Calu3 (cell line): ENCODE results near the gene COG3. TPM values are rescaled to one million over a fixed set of nuclear protein-coding genes. Genes with fewer than 3 reads are reported as not detected.

Experiments
- BruUV-seq: library from RNA; stranded (reverse); fragments of 400-500 nt; replicated peaks from 2 replicates; lab custom pipeline; 2021; lab: Mats Ljungman, UMichigan
- CTCF ChIA-PET: fragments of 300-600 bp; sonication (Branson Sonifier 250); formaldehyde crosslinking; loops from one replicate; lab custom pipeline; 2022; ENCODE audit warnings: antibody characterized with exemption; lab: Charles Lee
- DNase-seq: peaks from one replicate; pipeline ENCODE4 v3.0.0; 2022
- H3K27ac Mint-ChIP-seq: one replicate; pipeline ENCODE4 v1.8.0; 2022; ENCODE audit warnings: mixed read lengths; ENCODE audit not compliant: unreplicated experiment
- H3K27me3 Mint-ChIP-seq: one replicate; pipeline ENCODE4 v1.8.0; 2022; ENCODE audit warnings: mixed read lengths; ENCODE audit not compliant: unreplicated experiment
- H3K36me3 Mint-ChIP-seq: one replicate; pipeline ENCODE4 v1.8.0; 2022; ENCODE audit warnings: mild to moderate bottlenecking, moderate library complexity, mixed read lengths; ENCODE audit not compliant: insufficient read depth, unreplicated experiment
- H3K4me1 Mint-ChIP-seq: one replicate; pipeline ENCODE4 v1.8.0; 2022; ENCODE audit warnings: mild to moderate bottlenecking, low read depth, mixed read lengths; ENCODE audit not compliant: unreplicated experiment
- H3K4me3 Mint-ChIP-seq: one replicate; pipeline ENCODE4 v1.8.0; 2022; ENCODE audit warnings: mild to moderate bottlenecking, low read depth, moderate library complexity, mixed read lengths; ENCODE audit not compliant: unreplicated experiment
- H3K9me3 Mint-ChIP-seq: one replicate; pipeline ENCODE4 v1.8.0; 2022; ENCODE audit warnings: low read depth, mixed read lengths; ENCODE audit not compliant: unreplicated experiment
- CTCF ChIP-seq: fragments of 200-600 bp; IDR thresholded peaks from one replicate; pipeline ENCODE4 v1.8.0; 2022; ENCODE audit warnings: antibody characterized with exemption; ENCODE audit not compliant: unreplicated experiment
- intact Hi-C: fragments of 100-400 bp; cut with micrococcal nuclease; formaldehyde crosslinking; loops from one replicate; pipeline ENCODE4 v1.10.0; 2022; ENCODE audit not compliant: unreplicated experiment
- total RNA-seq: library from RNA; stranded (reverse); gene quantifications from 2 replicates; pipeline ENCODE4 v1.2.3, GENCODE V29; 2022

COG3 gene
- total RNA-seq, 1 experiment from 2014 or later, result 21.6 TPM

- BruUV-seq, result no TSS peak
- DNase-seq, result no peak
- TF ChIP-seq CTCF, result no peak
- CTCF ChIA-PET, result no interaction called here
- Mint-ChIP-seq H3K4me1 (no peaks in the 10 kb centered on the region), H3K27me3 (no peaks in the 10 kb centered on the region), H3K36me3 (peaks cover 21% of the 10 kb centered on the region), H3K9me3 (no peaks in the 10 kb centered on the region), H3K4me3 (no peak overlapping the region), H3K27ac (no peak overlapping the region)
- intact Hi-C loops, result no loop called here
Observed at GRCh38 chr13:45534604-45535003, 69.9 kb downstream of the COG3 start.

GRCh38 chr13:45536224-45536623, 71.5 kb downstream of the COG3 start:
- no peak overlapping the region for H3K27ac Mint-ChIP-seq
- no peak overlapping the region for H3K4me3 Mint-ChIP-seq
- intact Hi-C loops, result no loop called here
- TF ChIP-seq CTCF, result no peak
- no TSS peak for BruUV-seq
- peaks cover 22% of the 10 kb centered on the region for H3K36me3 Mint-ChIP-seq
- H3K4me1 Mint-ChIP-seq, result no peaks in the 10 kb centered on the region
- no peak for DNase-seq
- no peaks in the 10 kb centered on the region for H3K9me3 Mint-ChIP-seq
- no peaks in the 10 kb centered on the region for H3K27me3 Mint-ChIP-seq
- CTCF ChIA-PET, result no interaction called here

GRCh38 chr13:45537516-45537915, 72.8 kb downstream of the COG3 start:
- H3K27me3 Mint-ChIP-seq, result no peaks in the 10 kb centered on the region
- TF ChIP-seq CTCF, result no peak
- DNase-seq, result no peak
- H3K4me1 Mint-ChIP-seq, result no peaks in the 10 kb centered on the region
- BruUV-seq, result no TSS peak
- no peak overlapping the region for H3K4me3 Mint-ChIP-seq
- CTCF ChIA-PET, result no interaction called here
- intact Hi-C loops, result no loop called here
- no peaks in the 10 kb centered on the region for H3K9me3 Mint-ChIP-seq
- H3K36me3 Mint-ChIP-seq, result peaks cover 21% of the 10 kb centered on the region
- H3K27ac Mint-ChIP-seq, result no peak overlapping the region

GRCh38 chr13:45538382-45538781, 73.6 kb downstream of the COG3 start:
- H3K27ac Mint-ChIP-seq, result no peak overlapping the region
- CTCF ChIA-PET, result no interaction called here
- H3K36me3 Mint-ChIP-seq, result peaks cover 12% of the 10 kb centered on the region
- H3K4me1 Mint-ChIP-seq, result no peaks in the 10 kb centered on the region
- TF ChIP-seq CTCF, result no peak
- no peak for DNase-seq
- no peak overlapping the region for H3K4me3 Mint-ChIP-seq
- no peaks in the 10 kb centered on the region for H3K9me3 Mint-ChIP-seq
- no peaks in the 10 kb centered on the region for H3K27me3 Mint-ChIP-seq
- no TSS peak for BruUV-seq
- intact Hi-C loops, result no loop called here

GRCh38 chr13:45540195-45540594, 75.5 kb downstream of the COG3 start:
- H3K9me3 Mint-ChIP-seq, result no peaks in the 10 kb centered on the region
- DNase-seq, result no peak
- no TSS peak for BruUV-seq
- H3K27me3 Mint-ChIP-seq, result no peaks in the 10 kb centered on the region
- TF ChIP-seq CTCF, result no peak
- intact Hi-C loops, result no loop called here
- H3K4me1 Mint-ChIP-seq, result no peaks in the 10 kb centered on the region
- H3K27ac Mint-ChIP-seq, result no peak overlapping the region
- H3K36me3 Mint-ChIP-seq, result peaks cover 4% of the 10 kb centered on the region
- CTCF ChIA-PET, result no interaction called here
- no peak overlapping the region for H3K4me3 Mint-ChIP-seq
